SK-N-SH treated with all-trans-retinoic acid at 6 μM for 48 hours (cell line): ENCODE measurements around the gene CNNM1.

Experiments used
- ATAC-seq: fragments of 200-7000 bp; cut with Tn5 transposase; 3 replicates; pipeline ENCODE4 v1.9.1; 2020; ENCODE audit warnings: mild to moderate bottlenecking, moderate library complexity
- ARNTL ChIP-seq: fragments of 450-650 bp; formaldehyde crosslinking; IDR thresholded peaks from 2 replicates; pipeline ENCODE4 v1.5.0; 2020; ENCODE audit warnings: low read depth, mild to moderate bottlenecking, moderate library complexity, borderline replicate concordance
- BACH2 ChIP-seq: fragments of 250-450 bp; sonication (Bioruptor Pico); IDR thresholded peaks from 2 replicates; pipeline ENCODE4 v1.9.0; 2021; ENCODE audit warnings: mild to moderate bottlenecking, borderline replicate concordance
- CREB5 ChIP-seq: fragments of 250-450 bp; sonication (Bioruptor Pico); IDR thresholded peaks from 2 replicates; pipeline ENCODE4 v1.5.1; 2020; ENCODE audit warnings: low read depth, mild to moderate bottlenecking, moderate library complexity
- CSDC2 ChIP-seq: fragments of 250-450 bp; sonication (Bioruptor Pico); IDR thresholded peaks from 2 replicates; pipeline ENCODE4 v1.5.0; 2020; ENCODE audit warnings: mild to moderate bottlenecking, moderate library complexity
- ESRRG ChIP-seq: fragments of 250-450 bp; sonication (Bioruptor Pico); IDR thresholded peaks from 2 replicates; pipeline ENCODE4 v1.6.1; 2021; ENCODE audit warnings: mild to moderate bottlenecking
- GLIS3 ChIP-seq: fragments of 250-450 bp; sonication (Bioruptor Pico); IDR thresholded peaks from 2 replicates; pipeline ENCODE4 v1.5.0; 2020; ENCODE audit warnings: mild to moderate bottlenecking, moderate library complexity
- ISL1 ChIP-seq: fragments of 250-450 bp; sonication (Bioruptor Pico); IDR thresholded peaks from 2 replicates; pipeline ENCODE4 v2.1.2; 2022; ENCODE audit warnings: mild to moderate bottlenecking, moderate library complexity
- OSR1 ChIP-seq: fragments of 250-450 bp; sonication (Bioruptor Pico); IDR thresholded peaks from 2 replicates; pipeline ENCODE4 v1.8.0; 2022; ENCODE audit warnings: moderate library complexity, mild to moderate bottlenecking, inconsistent platforms
- POU6F1 ChIP-seq: fragments of 250-450 bp; sonication (Bioruptor Pico); IDR thresholded peaks from 2 replicates; pipeline ENCODE4 v1.8.0; 2021; ENCODE audit warnings: low read depth, mild to moderate bottlenecking, moderate library complexity, borderline replicate concordance
- PPARA ChIP-seq: fragments of 250-450 bp; sonication (Bioruptor Pico); IDR thresholded peaks from 2 replicates; pipeline ENCODE4 v1.5.0; 2020; ENCODE audit warnings: mild to moderate bottlenecking, borderline replicate concordance
- RARB ChIP-seq: fragments of 250-450 bp; sonication (Bioruptor Pico); IDR thresholded peaks from 2 replicates; pipeline ENCODE4 v1.8.0; 2021; ENCODE audit warnings: mild to moderate bottlenecking, moderate library complexity
- SNAI2 ChIP-seq: fragments of 250-450 bp; sonication (Bioruptor Pico); IDR thresholded peaks from 2 replicates; pipeline ENCODE4 v1.5.0; 2020; ENCODE audit warnings: mild to moderate bottlenecking, moderate library complexity
- TCF4 ChIP-seq: fragments of 250-450 bp; sonication (Bioruptor Pico); IDR thresholded peaks from 2 replicates; pipeline ENCODE4 v1.8.0; 2021; ENCODE audit warnings: mild to moderate bottlenecking, moderate library complexity, borderline replicate concordance
- TOX ChIP-seq: fragments of 250-450 bp; sonication (Bioruptor Pico); IDR thresholded peaks from 2 replicates; pipeline ENCODE4 v1.8.0; 2021; ENCODE audit warnings: mild to moderate bottlenecking, moderate library complexity, borderline replicate concordance
- TSHZ2 ChIP-seq: fragments of 250-450 bp; sonication (Bioruptor Pico); IDR thresholded peaks from 2 replicates; pipeline ENCODE4 v1.5.0; 2020; ENCODE audit warnings: mild to moderate bottlenecking, moderate library complexity
- ZC3H10 ChIP-seq: fragments of 250-450 bp; sonication (Bioruptor Pico); IDR thresholded peaks from 2 replicates; pipeline ENCODE4 v1.5.1; 2021; ENCODE audit warnings: mild to moderate bottlenecking, moderate library complexity
- ZFP3 ChIP-seq: fragments of 250-450 bp; sonication (Bioruptor Pico); IDR thresholded peaks from 2 replicates; pipeline ENCODE4 v1.5.0; 2020; ENCODE audit warnings: mild to moderate bottlenecking, moderate library complexity
- ZFP30 ChIP-seq: fragments of 450-650 bp; formaldehyde crosslinking; IDR thresholded peaks from 2 replicates; pipeline ENCODE4 v1.5.0; 2022; ENCODE audit warnings: mild to moderate bottlenecking, moderate library complexity
- ZNF565 ChIP-seq: fragments of 450-650 bp; formaldehyde crosslinking; conservative IDR thresholded peaks from 2 replicates; pipeline ENCODE4 v1.5.0; 2020; ENCODE audit warnings: low read depth, mild to moderate bottlenecking, moderate library complexity
- ZNF70 ChIP-seq: fragments of 450-650 bp; formaldehyde crosslinking; IDR thresholded peaks from 2 replicates; pipeline ENCODE4 v1.5.0; 2020; ENCODE audit warnings: mild to moderate bottlenecking, moderate library complexity
- ZNF8 ChIP-seq: fragments of 450-650 bp; formaldehyde crosslinking; IDR thresholded peaks from 2 replicates; pipeline ENCODE4 v1.5.0; 2020; ENCODE audit warnings: mild to moderate bottlenecking, moderate library complexity
- TF ChIP-seq, protein P1 (sequence below): fragments of 250-450 bp; sonication (Bioruptor Pico); IDR thresholded peaks from 2 replicates; pipeline ENCODE4 v1.5.1; 2021; ENCODE audit warnings: mild to moderate bottlenecking, moderate library complexity
- TF ChIP-seq, protein P2 (sequence below): fragments of 250-450 bp; sonication (Bioruptor Pico); IDR thresholded peaks from 2 replicates; pipeline ENCODE4 v1.8.0; 2020; ENCODE audit warnings: mild to moderate bottlenecking, moderate library complexity, borderline replicate concordance

CNNM1 gene

DNA sequence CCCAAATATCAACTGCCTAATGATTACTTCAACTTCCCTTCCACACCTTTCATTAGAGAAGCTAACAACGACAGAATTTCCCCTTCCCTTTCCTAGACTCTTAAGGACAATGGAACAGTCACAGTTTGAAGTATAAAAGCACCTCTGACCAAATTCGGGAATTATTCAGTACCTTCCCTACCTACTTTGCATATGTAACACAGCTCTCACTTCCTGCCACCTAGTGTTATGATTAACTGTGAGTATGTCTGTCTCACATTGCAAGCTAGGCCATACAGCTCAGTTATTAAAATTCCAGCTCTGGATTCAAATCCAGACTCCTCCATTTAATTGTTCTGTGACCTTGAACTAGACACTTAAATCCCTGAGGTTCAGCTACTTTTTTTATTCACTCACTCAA, 48.7 kb upstream of the CNNM1 start (continued):
- no peak for TF ChIP-seq TSHZ2 (CRISPR knock-in tag)
- TF ChIP-seq ISL1 (CRISPR knock-in tag) = no peak
- TF ChIP-seq TOX (CRISPR knock-in tag) = no peak
- no peak for TF ChIP-seq ESRRG (CRISPR knock-in tag)

DNA sequence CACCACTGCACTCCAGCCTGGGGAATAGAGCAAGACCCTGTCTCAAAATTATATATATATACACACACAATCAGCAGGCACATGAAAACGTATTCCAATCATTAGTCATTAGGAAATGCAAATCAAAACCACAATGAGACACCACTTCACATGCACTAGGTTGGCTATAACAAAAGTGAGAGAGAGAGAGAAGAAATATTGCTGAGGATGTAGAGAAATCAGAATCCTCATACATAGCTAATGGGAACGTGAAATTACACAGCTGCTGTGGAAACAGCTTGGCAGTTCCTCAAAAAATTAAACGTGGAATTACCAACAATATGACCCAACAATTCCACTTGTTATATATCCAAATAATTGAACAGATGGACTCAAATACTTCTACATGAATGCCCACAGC, 43.3 kb upstream of the CNNM1 start:
- TF ChIP-seq ZC3H10 (CRISPR knock-in tag) (no peak), ZFP30 (CRISPR knock-in tag) (no peak), ISL1 (CRISPR knock-in tag) (no peak), ZNF565 (CRISPR knock-in tag) (no peak), ESRRG (CRISPR knock-in tag) (no peak), TCF4 (CRISPR knock-in tag) (no peak), POU6F1 (CRISPR knock-in tag) (no peak), ARNTL (CRISPR knock-in tag) (no peak), SNAI2 (no peak), ZFP3 (CRISPR knock-in tag) (no peak), ZNF8 (CRISPR knock-in tag) (no peak), RARB (CRISPR knock-in tag) (no peak), BACH2 (CRISPR knock-in tag) (no peak), ZNF70 (CRISPR knock-in tag) (no peak), TOX (CRISPR knock-in tag) (no peak), CSDC2 (no peak), GLIS3 (CRISPR knock-in tag) (no peak), CREB5 (no peak), PPARA (CRISPR knock-in tag) (no peak)
- TF ChIP-seq, protein P1, sequence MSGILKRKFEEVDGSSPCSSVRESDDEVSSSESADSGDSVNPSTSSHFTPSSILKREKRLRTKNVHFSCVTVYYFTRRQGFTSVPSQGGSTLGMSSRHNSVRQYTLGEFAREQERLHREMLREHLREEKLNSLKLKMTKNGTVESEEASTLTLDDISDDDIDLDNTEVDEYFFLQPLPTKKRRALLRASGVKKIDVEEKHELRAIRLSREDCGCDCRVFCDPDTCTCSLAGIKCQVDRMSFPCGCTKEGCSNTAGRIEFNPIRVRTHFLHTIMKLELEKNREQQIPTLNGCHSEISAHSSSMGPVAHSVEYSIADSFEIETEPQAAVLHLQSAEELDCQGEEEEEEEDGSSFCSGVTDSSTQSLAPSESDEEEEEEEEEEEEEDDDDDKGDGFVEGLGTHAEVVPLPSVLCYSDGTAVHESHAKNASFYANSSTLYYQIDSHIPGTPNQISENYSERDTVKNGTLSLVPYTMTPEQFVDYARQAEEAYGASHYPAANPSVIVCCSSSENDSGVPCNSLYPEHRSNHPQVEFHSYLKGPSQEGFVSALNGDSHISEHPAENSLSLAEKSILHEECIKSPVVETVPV = no peak
- ATAC-seq = no peak

DNA sequence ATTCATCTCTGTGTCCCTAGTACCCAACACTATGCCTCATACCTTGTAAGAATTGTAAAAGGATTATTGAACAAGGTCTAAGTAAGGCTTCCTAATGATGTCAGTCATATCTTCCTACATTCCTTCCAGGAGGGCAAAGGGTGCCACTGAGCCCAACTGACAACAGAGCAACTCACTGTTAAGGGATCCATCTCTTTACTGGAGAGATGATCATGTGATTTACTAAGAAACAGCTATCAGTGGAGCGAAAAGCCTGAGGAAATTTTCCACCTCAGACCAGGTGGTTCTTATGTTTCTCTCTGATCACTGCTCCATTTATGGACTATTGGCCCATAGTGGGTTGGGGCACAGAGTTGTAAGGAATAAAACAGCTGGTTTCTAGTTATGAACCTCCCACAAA, 38.9 kb upstream of the CNNM1 start:
- no peak for ATAC-seq
- TF ChIP-seq ZNF8 (CRISPR knock-in tag) (no peak), ISL1 (CRISPR knock-in tag) (no peak), ZFP30 (CRISPR knock-in tag) (no peak), GLIS3 (CRISPR knock-in tag) (no peak), ESRRG (CRISPR knock-in tag) (no peak), SNAI2 (no peak), OSR1 (CRISPR knock-in tag) (no peak), ARNTL (CRISPR knock-in tag) (no peak), ZFP3 (CRISPR knock-in tag) (no peak), ZC3H10 (CRISPR knock-in tag) (no peak), TCF4 (CRISPR knock-in tag) (no peak)
- TF ChIP-seq, protein P2, sequence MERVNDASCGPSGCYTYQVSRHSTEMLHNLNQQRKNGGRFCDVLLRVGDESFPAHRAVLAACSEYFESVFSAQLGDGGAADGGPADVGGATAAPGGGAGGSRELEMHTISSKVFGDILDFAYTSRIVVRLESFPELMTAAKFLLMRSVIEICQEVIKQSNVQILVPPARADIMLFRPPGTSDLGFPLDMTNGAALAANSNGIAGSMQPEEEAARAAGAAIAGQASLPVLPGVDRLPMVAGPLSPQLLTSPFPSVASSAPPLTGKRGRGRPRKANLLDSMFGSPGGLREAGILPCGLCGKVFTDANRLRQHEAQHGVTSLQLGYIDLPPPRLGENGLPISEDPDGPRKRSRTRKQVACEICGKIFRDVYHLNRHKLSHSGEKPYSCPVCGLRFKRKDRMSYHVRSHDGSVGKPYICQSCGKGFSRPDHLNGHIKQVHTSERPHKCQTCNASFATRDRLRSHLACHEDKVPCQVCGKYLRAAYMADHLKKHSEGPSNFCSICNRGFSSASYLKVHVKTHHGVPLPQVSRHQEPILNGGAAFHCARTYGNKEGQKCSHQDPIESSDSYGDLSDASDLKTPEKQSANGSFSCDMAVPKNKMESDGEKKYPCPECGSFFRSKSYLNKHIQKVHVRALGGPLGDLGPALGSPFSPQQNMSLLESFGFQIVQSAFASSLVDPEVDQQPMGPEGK (CRISPR knock-in tag) = no peak
- TF ChIP-seq, all 23 proteins: peak for 0
